Ureter (tissue), 1 donor: ENCODE data around the gene SORCS2. TPM values are rescaled to one million over a fixed set of nuclear protein-coding genes. Genes with fewer than 3 reads are reported as not detected.

Experiments
- DNase-seq: peaks from one replicate; pipeline ENCODE4 v3.0.0-alpha.2; 2020; ENCODE audit warnings: low spot score
- total RNA-seq: library from RNA; stranded (reverse); gene quantifications from one replicate; pipeline ENCODE4 v1.2.4, GENCODE V29; 2023
- donor health status: DM: yes; HTN: yes; CAD: no.

The SORCS2 gene
- total RNA-seq, 1 donor from 2014 or later: 2.8 TPM

GRCh38 chr4:7244331-7244665, 52.0 kb downstream of the SORCS2 start:
- DNase-seq: no peak

DNA sequence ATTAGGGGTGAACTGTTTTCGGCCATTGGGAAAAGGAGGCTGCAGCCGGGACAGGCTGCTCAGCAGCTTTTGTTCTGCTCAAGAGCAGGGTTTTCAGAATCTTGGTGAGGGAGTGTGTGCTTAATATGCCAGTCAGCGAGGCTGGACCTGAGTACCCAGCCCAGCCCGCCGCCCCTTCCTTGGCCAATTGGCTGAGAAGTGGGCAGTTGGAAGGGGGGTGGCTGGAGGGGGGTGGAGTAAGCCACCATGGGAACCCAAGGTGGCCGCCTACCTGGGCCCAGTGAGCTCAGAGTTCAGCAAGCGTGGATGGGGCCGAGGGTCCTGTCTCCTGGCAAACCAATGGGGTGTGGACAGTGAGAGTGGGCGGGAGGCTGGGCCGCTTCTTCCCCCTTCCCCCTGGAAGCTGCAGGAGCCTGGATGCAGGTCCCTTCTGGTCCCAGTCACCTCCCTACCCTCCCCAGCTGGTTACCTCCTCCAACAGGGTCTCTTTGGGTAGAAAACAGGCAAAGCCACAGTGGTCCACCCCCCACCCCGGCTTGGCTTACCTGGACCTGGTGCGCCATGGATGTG, 52.5 kb downstream of the SORCS2 start:
- DNase-seq: no peak

- DNase-seq: no peak
Measured at GRCh38 chr4:7247521-7247920, 55.2 kb downstream of the SORCS2 start.

DNA sequence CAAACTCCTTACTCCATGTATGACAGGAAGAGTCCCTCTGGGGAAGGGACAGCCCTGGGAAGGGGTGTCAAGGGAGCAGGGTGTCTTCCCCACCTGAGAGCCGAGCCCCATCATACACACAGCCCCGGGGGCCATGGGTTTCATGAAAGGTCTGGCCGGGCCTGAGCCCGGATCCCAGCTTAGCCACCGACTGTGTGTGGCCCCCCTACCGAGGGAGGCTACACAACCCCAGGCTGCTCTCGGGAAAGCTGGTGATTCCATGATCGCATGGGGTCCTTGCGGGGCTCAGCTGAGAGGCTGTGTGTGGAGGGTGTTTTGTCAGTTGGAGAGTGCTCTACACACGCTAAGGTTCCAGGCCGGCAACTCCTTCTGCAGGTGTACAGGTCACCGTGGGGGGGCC, 55.6 kb downstream of the SORCS2 start:
- no peak for DNase-seq

DNA sequence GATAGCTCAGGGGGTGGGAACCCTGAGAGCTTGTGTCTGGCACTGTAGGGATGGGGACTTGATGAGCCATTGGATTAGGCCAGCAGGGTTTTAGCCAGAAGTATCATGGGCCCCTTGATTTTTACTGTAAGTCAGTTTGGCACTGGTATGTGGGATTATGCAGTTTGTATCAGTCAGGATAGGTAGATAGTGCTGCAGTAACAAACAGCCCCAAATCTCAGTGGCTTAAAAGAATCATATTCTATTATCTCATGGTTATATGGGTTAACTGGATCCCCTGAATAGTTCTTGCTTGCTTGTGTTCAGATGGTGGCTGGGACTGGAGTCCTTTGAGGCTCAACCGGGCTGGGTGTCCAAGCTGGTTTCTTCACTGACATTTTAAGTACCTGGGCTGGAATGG, 56.5 kb downstream of the SORCS2 start:
- no peak for DNase-seq

DNA sequence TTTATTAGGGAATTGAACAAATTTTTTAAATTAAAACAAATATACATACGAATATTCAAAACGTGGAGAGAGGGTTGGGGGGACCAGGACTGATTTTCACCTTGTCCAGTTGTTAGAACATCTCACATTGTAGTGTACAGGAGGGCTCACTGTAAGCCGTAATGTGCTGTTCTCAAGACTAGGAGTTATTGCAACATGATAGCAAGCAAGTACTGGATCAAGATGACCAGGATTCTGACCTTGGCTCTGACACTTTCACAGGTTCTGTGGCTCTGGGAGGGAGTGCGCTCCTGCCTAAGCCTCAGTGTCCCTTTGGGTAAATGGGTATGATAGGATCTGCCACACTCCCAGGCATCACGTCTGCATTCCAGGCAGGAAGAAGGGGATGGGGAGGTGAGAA, 59.0 kb downstream of the SORCS2 start:
- DNase-seq: no peak

- no peak for DNase-seq
Measured at GRCh38 chr4:7252051-7252450, 59.7 kb downstream of the SORCS2 start.

DNA sequence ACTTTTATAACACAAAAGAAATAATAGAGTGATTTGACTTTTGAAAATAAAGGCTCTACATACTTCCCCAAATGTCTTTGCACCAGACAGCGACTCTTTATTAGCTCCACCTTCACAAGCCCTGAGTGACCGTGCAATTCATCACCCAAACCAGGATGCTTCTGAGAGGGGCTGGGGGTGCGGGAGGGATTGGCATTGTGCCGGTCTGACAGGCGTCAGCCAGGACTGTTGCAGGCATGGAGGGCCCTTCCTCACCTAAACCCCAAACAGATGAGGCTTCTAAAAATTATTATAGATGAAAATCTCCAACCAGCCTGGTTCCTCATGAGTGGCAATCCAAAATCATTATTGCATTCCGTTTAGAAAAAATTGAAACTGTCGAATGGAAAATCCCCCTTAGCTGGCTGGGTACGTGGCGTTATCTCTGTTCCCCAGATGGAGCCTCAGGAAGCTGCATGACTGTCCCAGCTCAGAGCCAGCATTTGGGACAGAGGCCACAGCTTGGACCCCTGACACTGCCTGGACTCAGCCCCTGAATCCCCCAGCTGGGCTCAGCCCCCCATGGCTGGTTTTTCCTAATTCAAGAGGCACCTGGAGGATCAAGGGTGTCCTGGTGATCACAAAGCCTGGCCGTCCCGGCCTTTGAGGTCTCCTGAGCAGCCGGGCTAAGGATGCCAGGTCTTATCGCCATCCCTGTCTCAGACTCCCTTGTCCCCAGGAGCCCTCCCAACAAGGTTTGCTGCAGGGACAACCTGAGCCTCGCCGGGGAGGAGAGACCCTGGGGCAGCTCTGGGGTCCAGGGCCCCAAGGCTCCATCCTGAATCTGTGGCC, 60.4 kb downstream of the SORCS2 start:
- no peak for DNase-seq

DNA sequence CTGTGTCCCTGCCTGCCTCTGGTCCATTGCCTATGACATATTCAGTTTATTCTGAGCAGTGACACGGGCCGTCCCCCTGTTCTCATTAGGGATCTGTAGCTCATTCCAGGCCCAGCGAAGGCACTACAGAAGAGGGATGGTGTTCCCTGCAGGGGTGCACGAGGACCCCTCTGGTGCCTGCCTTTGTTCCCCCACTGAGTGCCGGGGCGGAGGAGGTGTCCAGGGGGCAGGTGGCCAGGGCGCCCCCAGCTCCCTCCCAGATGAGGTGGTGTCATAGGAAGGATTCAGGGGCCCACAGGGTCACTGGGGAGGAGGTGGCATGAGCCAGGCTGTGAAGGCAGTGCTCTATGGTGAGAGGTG, 61.0 kb downstream of the SORCS2 start:
- DNase-seq: no peak

DNA sequence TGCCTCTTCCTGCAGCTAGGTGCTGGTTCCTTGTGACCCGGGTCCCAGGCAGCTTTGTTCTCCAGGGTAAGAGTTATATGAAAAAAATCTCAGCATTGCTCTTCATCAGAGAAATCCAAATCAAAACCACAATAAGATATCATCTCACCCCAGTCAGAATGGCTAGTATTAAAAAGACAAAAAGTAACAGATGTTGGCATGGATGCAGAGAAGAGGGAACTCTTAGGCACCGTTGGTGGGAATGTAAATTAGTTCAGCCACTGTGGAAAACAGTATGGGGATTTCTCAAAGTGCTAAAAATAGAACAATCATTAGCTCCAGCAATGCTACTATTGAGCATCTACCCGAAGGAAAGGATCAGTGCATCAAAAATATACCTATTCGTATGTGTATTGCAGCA, 61.5 kb downstream of the SORCS2 start:
- no peak for DNase-seq

GRCh38 chr4:7254736-7255487, 62.6 kb downstream of the SORCS2 start:
- no peak for DNase-seq

- no peak for DNase-seq
Measured at GRCh38 chr4:7255488-7255881, 63.1 kb downstream of the SORCS2 start.

- no peak for DNase-seq
Measured at GRCh38 chr4:7255996-7256395, 63.7 kb downstream of the SORCS2 start.

GRCh38 chr4:7256984-7257810, 64.9 kb downstream of the SORCS2 start:
- peak; percentile 62 for DNase-seq

GRCh38 chr4:7259039-7259438, 66.7 kb downstream of the SORCS2 start:
- no peak for DNase-seq

DNA sequence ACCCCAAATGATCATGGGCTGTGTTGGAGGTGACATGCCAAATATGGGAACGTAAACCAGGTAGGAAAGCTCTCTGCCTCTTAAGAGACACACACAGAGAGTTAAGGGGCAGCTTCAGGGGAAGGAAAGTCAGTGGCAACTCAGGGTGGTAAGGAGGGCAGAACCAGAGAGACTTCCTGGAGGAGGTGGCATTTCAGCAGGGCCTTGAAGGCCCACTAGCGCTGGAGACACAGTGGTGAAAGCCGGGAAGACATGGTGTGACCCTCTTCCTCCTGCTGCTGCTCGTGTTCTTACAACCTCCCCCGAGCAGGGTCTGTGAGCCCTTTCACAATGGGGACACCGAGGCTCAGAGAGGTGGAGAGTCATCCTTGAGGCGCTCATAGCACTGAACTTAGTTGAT, 68.2 kb downstream of the SORCS2 start:
- DNase-seq: no peak

DNA sequence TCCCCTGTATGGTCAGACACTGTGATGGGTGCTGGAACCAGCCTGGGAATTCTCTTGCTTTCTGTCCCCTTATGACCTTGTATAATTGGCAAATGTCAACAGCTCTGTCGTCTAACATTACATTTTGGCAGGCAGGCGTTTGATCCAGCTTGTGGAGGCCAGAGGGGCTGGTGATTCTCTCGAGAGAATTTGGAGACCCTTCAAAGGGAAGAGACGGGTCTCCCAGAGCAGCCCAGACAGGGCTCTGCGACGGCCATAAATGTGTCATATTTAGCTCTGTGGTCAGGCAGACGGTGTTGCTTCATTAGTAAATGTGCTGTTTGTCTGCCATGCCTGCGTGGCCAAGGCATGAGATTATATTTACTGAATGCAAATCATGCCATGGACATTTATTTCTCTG, 68.7 kb downstream of the SORCS2 start:
- DNase-seq: no peak

GRCh38 chr4:7261536-7261935, 69.2 kb downstream of the SORCS2 start:
- no peak for DNase-seq

- DNase-seq: no peak
Measured at GRCh38 chr4:7262134-7262533, 69.8 kb downstream of the SORCS2 start.

DNA sequence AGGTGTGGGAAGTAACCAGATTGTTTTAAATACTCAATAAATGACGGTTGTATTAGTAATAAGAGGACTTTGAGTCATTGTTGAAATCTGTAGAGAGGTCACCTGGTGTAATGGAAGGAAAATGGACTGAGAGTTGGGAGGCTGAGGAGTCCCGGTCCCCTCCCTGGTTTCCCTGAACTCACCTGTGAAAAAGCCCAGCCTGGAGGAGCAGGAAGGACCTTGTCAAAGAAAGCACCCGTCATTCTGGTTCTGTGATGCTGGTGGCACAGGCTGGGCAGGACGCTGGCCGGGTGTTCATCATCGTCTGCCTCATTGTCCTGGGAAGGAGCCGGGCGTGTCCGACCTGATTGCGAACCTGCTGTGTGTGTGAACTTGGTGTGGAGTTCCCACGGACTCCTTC, 70.8 kb downstream of the SORCS2 start:
- DNase-seq: peak; percentile 59

GRCh38 chr4:7264694-7265093, 72.4 kb downstream of the SORCS2 start:
- DNase-seq: no peak
